ENCODE data around the gene HEY2.
"Not testable (repeated sequence)": the region's sequence is repeated elsewhere in the genome, so short reads cannot be mapped to it uniquely, and the experiment has no call there.

The HEY2 gene

DNA sequence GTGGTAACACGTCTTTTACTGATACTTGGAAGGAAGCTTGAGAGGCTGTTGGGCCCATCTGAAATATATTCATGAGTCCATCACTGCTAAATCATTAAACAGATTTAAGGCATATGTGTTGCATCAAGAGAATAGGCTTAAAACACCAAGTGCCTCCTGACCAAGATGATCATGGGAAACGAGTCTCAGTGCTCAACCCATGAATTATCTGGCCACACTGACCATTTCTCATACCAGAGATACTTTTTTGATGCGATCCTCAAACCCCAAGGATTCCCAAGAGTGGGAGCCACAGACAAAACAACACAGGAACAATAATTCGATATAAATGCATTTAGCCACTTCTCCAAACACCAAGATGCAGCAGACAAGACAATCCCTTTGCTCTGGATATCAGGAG, 17.2 kb downstream of the HEY2 start:
- H3K36me3 ChIP-seq (ENCODE audit: insufficient read depth, low read length), result no peaks in the 10 kb centered on the region
- no peaks in the 10 kb centered on the region for H3K4me1 ChIP-seq (ENCODE audit: insufficient read depth, low read length, poor library complexity, severe bottlenecking)
- no peaks in the 10 kb centered on the region for H4K20me1 ChIP-seq (ENCODE audit: insufficient read depth, low read length, poor library complexity, severe bottlenecking)
- H3K4me2 ChIP-seq (ENCODE audit: low read depth, low read length, poor library complexity, severe bottlenecking), result no peak overlapping the region
- H3F3A ChIP-seq (ENCODE audit: low read depth), result no peaks in the 10 kb centered on the region
- no peak overlapping the region for H3K9ac ChIP-seq (ENCODE audit: low read depth, low read length, poor library complexity, severe bottlenecking)
- no peak overlapping the region for H2AFZ ChIP-seq (ENCODE audit: low read length)
- no peak for TF ChIP-seq EZH2phosphoT487 (IDR thresholded peaks at IDR 0.05; ENCODE audit: borderline replicate concordance)
- TF ChIP-seq, protein P1, sequence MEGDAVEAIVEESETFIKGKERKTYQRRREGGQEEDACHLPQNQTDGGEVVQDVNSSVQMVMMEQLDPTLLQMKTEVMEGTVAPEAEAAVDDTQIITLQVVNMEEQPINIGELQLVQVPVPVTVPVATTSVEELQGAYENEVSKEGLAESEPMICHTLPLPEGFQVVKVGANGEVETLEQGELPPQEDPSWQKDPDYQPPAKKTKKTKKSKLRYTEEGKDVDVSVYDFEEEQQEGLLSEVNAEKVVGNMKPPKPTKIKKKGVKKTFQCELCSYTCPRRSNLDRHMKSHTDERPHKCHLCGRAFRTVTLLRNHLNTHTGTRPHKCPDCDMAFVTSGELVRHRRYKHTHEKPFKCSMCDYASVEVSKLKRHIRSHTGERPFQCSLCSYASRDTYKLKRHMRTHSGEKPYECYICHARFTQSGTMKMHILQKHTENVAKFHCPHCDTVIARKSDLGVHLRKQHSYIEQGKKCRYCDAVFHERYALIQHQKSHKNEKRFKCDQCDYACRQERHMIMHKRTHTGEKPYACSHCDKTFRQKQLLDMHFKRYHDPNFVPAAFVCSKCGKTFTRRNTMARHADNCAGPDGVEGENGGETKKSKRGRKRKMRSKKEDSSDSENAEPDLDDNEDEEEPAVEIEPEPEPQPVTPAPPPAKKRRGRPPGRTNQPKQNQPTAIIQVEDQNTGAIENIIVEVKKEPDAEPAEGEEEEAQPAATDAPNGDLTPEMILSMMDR (conservative IDR thresholded peaks at IDR 0.05; ENCODE audit: low read length), result no peak
- no peaks in the 10 kb centered on the region for H3K9me2 ChIP-seq (replicated peaks; ENCODE audit: low read depth, low read length)
- no peak overlapping the region for H3K4me3 ChIP-seq (ENCODE audit: low read length, poor library complexity, severe bottlenecking)
- H3K9me3 ChIP-seq (ENCODE audit: insufficient read depth, low read depth, low read length), result no peaks in the 10 kb centered on the region
- no peaks in the 10 kb centered on the region for H3K27me3 ChIP-seq (ENCODE audit: insufficient read depth, low read length, poor library complexity, severe bottlenecking)
- no peaks in the 10 kb centered on the region for H3K79me2 ChIP-seq (ENCODE audit: insufficient read depth, low read length)

DNA sequence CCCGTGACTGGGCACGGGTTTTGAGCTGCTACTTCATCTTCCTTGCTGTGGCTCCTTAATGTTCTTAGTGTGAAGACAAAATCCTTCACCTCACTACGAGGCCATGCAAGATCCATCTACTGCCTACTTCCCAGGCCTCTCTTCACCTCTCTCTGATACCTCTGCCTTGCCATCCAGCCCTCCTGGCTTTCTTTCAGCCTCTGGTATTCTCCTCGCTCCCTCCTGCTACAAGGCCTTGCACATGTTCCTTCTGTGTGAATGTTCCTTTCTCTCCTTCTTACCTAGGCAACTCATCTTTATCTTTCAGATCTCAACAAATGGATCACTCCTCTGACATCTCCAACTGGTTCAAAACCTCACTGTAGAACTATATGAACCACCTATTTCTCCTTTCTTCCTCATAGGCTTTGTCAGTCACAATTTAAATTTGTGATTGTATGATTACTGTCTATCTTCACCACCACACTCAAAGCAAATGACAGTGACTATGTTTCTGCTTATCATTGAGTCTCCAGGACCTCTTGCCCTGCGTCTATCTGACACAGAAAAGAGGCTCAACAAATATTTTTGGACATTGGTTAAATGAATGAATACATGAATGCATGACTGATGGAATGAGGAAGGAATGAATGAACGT, 19.8 kb downstream of the HEY2 start:
- H3K9me2 ChIP-seq (replicated peaks; ENCODE audit: low read depth, low read length), result no peaks in the 10 kb centered on the region
- no peaks in the 10 kb centered on the region for H3K79me2 ChIP-seq (ENCODE audit: insufficient read depth, low read length)
- H3K9me3 ChIP-seq (ENCODE audit: insufficient read depth, low read depth, low read length), result no peaks in the 10 kb centered on the region
- no peak overlapping the region for H3K4me3 ChIP-seq (ENCODE audit: low read length, poor library complexity, severe bottlenecking)
- no peaks in the 10 kb centered on the region for H3K4me1 ChIP-seq (ENCODE audit: insufficient read depth, low read length, poor library complexity, severe bottlenecking)
- H3K27me3 ChIP-seq (ENCODE audit: insufficient read depth, low read length, poor library complexity, severe bottlenecking), result peaks cover 6% of the 10 kb centered on the region
- H4K20me1 ChIP-seq (ENCODE audit: insufficient read depth, low read length, poor library complexity, severe bottlenecking), result no peaks in the 10 kb centered on the region
- H3K4me2 ChIP-seq (ENCODE audit: low read depth, low read length, poor library complexity, severe bottlenecking), result no peak overlapping the region
- TF ChIP-seq, protein P1 (conservative IDR thresholded peaks at IDR 0.05; ENCODE audit: low read length), result no peak
- TF ChIP-seq EZH2phosphoT487 (IDR thresholded peaks at IDR 0.05; ENCODE audit: borderline replicate concordance), result no peak
- H3F3A ChIP-seq (ENCODE audit: low read depth), result no peaks in the 10 kb centered on the region
- H3K36me3 ChIP-seq (ENCODE audit: insufficient read depth, low read length), result no peaks in the 10 kb centered on the region
- 0 out of 2 replicates have a peak overlapping the region, but pooled peaks have one; percentile 35 for H2AFZ ChIP-seq (ENCODE audit: low read length)
- H3K9ac ChIP-seq (ENCODE audit: low read depth, low read length, poor library complexity, severe bottlenecking), result no peak overlapping the region

DNA sequence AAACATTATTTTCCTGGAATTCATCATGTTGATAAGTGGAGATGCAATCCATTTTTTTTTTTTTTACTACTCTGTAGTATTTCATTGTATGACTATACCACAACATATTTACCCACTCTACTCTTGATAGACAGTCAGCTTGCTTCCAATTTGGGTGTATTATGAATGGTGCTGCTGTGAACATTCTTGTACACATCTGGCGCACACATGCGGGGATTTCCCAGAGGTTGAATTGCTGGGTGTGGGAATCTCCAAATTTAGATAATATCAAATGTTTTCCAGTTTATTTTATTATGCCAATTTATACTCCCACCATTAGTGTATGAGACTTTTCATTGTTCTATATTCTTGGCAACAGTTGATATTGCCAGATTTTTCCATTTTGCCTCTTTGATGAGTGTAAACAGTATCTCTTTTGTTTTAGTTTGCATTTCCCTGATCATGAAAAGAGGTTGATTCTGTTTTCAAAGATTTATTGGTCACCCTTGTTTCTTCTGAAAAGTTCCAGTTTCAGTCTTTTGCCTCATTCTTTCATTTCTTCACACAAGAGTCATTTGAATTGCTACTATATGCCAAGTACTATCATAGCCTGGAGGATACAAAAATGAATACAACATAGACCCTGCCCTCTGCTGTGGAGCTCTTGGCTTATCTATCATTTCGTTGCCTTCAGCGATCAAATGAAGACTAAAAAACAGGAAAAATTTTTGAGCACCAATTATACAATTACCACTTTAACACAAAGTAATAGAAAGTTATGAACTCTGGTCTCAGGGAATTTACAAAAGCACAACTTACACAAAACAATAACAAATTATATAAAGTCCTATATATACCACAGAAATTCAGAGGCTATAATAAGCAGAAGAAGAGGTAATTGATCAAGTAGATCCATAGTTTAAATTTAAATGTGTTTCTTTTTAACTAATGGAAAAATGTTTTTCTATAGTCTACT, 24.2 kb downstream of the HEY2 start:
- H3K36me3 ChIP-seq (ENCODE audit: insufficient read depth, low read length), result no peaks in the 10 kb centered on the region
- no peaks in the 10 kb centered on the region for H3K4me1 ChIP-seq (ENCODE audit: insufficient read depth, low read length, poor library complexity, severe bottlenecking)
- no peak overlapping the region for H2AFZ ChIP-seq (ENCODE audit: low read length)
- H3K9me2 ChIP-seq (replicated peaks; ENCODE audit: low read depth, low read length), result no peaks in the 10 kb centered on the region
- no peaks in the 10 kb centered on the region for H4K20me1 ChIP-seq (ENCODE audit: insufficient read depth, low read length, poor library complexity, severe bottlenecking)
- no peak for TF ChIP-seq EZH2phosphoT487 (IDR thresholded peaks at IDR 0.05; ENCODE audit: borderline replicate concordance)
- TF ChIP-seq, protein P1 (conservative IDR thresholded peaks at IDR 0.05; ENCODE audit: low read length), result no peak
- peaks cover 13% of the 10 kb centered on the region for H3K27me3 ChIP-seq (ENCODE audit: insufficient read depth, low read length, poor library complexity, severe bottlenecking)
- H3F3A ChIP-seq (ENCODE audit: low read depth), result no peaks in the 10 kb centered on the region
- no peak overlapping the region for H3K4me3 ChIP-seq (ENCODE audit: low read length, poor library complexity, severe bottlenecking)
- no peaks in the 10 kb centered on the region for H3K79me2 ChIP-seq (ENCODE audit: insufficient read depth, low read length)
- no peaks in the 10 kb centered on the region for H3K9me3 ChIP-seq (ENCODE audit: insufficient read depth, low read depth, low read length)
- no peak overlapping the region for H3K4me2 ChIP-seq (ENCODE audit: low read depth, low read length, poor library complexity, severe bottlenecking)
- no peak overlapping the region for H3K9ac ChIP-seq (ENCODE audit: low read depth, low read length, poor library complexity, severe bottlenecking)

DNA sequence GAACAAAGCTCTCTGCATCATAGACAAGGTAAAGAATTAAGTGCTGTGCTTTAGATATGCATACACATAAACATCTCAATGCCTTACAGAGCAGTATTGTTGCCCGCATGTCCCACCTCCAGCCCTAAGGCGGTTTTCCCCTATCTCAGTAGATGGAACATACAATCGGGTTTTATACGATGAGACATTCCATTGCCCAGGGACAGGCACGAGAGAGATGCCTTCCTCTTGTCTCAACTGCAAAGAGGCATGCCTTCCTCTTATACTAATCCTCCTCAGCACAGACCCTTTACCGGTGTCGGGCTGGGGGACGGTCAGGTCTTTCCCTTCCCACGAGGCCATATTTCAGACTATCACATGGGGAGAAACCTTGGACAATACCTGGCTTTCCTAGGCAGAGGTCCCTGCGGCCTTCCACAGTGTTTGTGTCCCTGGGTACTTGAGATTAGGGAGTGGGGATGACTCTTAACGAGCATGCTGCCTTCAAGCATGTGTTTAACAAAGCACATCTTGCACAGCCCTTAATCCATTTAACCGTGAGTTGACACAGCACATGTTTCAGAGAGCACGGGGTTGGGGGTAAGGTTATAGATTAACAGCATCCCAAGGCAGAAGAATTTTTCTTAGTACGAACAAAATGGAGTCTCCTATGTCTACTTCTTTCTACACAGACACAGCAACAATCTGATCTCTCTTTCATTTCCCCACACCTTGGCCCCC, 26.8 kb downstream of the HEY2 start:
- H3K4me3 ChIP-seq (ENCODE audit: low read length, poor library complexity, severe bottlenecking); H3K4me2 ChIP-seq (ENCODE audit: low read depth, low read length, poor library complexity, severe bottlenecking); H3K9me2 ChIP-seq (replicated peaks; ENCODE audit: low read depth, low read length); H3F3A ChIP-seq (ENCODE audit: low read depth); H3K79me2 ChIP-seq (ENCODE audit: insufficient read depth, low read length); H3K4me1 ChIP-seq (ENCODE audit: insufficient read depth, low read length, poor library complexity, severe bottlenecking); H3K9ac ChIP-seq (ENCODE audit: low read depth, low read length, poor library complexity, severe bottlenecking); H3K36me3 ChIP-seq (ENCODE audit: insufficient read depth, low read length); H4K20me1 ChIP-seq (ENCODE audit: insufficient read depth, low read length, poor library complexity, severe bottlenecking); H2AFZ ChIP-seq (ENCODE audit: low read length); H3K9me3 ChIP-seq (ENCODE audit: insufficient read depth, low read depth, low read length): not testable (repeated sequence)
- H3K27me3 ChIP-seq (ENCODE audit: insufficient read depth, low read length, poor library complexity, severe bottlenecking), result peaks cover 13% of the 10 kb centered on the region

Data from Loucy (cell line).